Measurements from ENCODE around the gene KRTAP10-4.

DNA sequence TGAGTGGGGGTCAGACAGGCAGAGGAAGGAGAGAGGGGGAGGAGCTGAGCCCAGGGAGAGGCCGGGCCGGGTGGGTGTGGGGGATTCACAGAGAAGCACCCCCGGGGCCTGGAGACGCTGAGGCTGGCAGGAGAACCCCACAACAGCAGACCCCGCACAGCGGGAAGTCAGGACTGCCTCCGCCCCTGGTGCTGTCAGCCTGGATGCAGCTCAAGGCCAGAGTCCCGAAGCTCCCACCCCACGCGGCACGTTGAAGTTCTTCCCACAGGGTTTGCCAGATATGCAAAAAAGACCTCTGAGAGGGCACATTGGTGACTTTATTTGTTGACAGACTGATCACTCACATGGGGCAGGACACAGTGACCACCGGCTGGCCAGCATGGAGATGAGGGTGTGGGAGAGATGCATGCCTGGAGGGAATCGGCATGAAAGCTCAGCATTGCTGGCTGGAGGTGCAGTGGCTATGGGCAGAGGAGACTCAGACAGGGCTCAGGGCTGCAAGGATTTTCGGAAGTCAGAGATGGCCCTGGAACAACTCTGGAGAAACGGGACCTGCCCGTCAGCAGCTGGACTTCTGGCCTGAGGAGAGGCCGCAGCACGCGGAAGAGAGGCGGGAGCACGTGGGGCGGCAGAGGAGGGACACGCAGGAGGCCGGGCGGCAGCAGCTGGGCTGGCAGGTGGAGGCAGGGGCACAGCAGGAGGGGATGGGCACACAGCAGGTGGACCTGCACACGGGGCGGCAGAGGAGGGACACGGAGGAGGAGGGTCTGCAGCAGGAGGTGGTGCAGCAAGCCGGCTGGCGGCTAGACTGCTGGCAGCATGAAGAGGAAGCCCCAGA is 15.8 kb upstream of the KRTAP10-4 start:
- TF ChIP-seq, protein P1, sequence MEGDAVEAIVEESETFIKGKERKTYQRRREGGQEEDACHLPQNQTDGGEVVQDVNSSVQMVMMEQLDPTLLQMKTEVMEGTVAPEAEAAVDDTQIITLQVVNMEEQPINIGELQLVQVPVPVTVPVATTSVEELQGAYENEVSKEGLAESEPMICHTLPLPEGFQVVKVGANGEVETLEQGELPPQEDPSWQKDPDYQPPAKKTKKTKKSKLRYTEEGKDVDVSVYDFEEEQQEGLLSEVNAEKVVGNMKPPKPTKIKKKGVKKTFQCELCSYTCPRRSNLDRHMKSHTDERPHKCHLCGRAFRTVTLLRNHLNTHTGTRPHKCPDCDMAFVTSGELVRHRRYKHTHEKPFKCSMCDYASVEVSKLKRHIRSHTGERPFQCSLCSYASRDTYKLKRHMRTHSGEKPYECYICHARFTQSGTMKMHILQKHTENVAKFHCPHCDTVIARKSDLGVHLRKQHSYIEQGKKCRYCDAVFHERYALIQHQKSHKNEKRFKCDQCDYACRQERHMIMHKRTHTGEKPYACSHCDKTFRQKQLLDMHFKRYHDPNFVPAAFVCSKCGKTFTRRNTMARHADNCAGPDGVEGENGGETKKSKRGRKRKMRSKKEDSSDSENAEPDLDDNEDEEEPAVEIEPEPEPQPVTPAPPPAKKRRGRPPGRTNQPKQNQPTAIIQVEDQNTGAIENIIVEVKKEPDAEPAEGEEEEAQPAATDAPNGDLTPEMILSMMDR (IDR thresholded peaks at IDR 0.05), result no peak
- TF ChIP-seq POLR2A (IDR thresholded peaks at IDR 0.05), result no peak
